DND-41 (cell line): ENCODE measurements around the gene FCER1G.

Experiments
- ATAC-seq: fragments of 200-7000 bp; cut with Tn5 transposase; 3 replicates; pipeline ENCODE4 v1.9.1; 2021; ENCODE audit warnings: low read depth; ENCODE audit not compliant: insufficient read depth
- DNase-seq: peaks from one replicate; pipeline ENCODE4 v3.0.0-alpha.2; 2020
- H2AFZ ChIP-seq: 2 replicates; pipeline ENCODE4 v1.6.0; 2012; ENCODE audit warnings: low read depth, low read length
- H3K27ac ChIP-seq: 2 replicates; pipeline ENCODE4 v1.5.1; 2012; ENCODE audit warnings: low read length, inconsistent platforms
- H3K27me3 ChIP-seq: fragments of 200-600 bp; sonication (generic); 2 replicates; pipeline ENCODE4 v1.6.0; 2012; ENCODE audit warnings: low read length, mild to moderate bottlenecking, inconsistent platforms; ENCODE audit not compliant: insufficient read depth, poor library complexity
- H3K36me3 ChIP-seq: 2 replicates; pipeline ENCODE4 v1.5.1; 2012; ENCODE audit warnings: low read length, inconsistent platforms; ENCODE audit not compliant: insufficient read depth
- H3K4me1 ChIP-seq: 2 replicates; pipeline ENCODE4 v1.5.1; 2012; ENCODE audit warnings: mild to moderate bottlenecking, low read length; ENCODE audit not compliant: insufficient read depth
- H3K4me2 ChIP-seq: 2 replicates; pipeline ENCODE4 v1.6.0; 2012; ENCODE audit warnings: mild to moderate bottlenecking, moderate library complexity, low read length, inconsistent platforms; ENCODE audit not compliant: insufficient read depth
- H3K4me3 ChIP-seq, 2 experiments: fragments of 200-600 bp in 1 of 2; shearing (Covaris generic) in 1 of 2; 2 replicates each; pipeline ENCODE4 v1.5.1; 2012 to 2016; ENCODE audit warnings: inconsistent platforms in 2 of 2, low read length in 2 of 2, mild to moderate bottlenecking in 2 of 2, low read depth in 1 of 2, moderate library complexity in 1 of 2
- H3K79me2 ChIP-seq: 2 replicates; pipeline ENCODE4 v1.6.0; 2012; ENCODE audit warnings: low read length, inconsistent platforms; ENCODE audit not compliant: insufficient read depth
- H3K9ac ChIP-seq: 2 replicates; pipeline ENCODE4 v1.6.0; 2012; ENCODE audit warnings: low read depth, mild to moderate bottlenecking, inconsistent platforms, low read length, moderate library complexity
- H3K9me3 ChIP-seq: 2 replicates; pipeline ENCODE4 v1.5.1; 2012; ENCODE audit warnings: low read length, moderate library complexity, mild to moderate bottlenecking, inconsistent platforms; ENCODE audit not compliant: insufficient read depth, severe bottlenecking
- H4K20me1 ChIP-seq: 2 replicates; pipeline ENCODE4 v1.6.0; 2012; ENCODE audit warnings: low read length; ENCODE audit not compliant: insufficient read depth
- EZH2 ChIP-seq: IDR thresholded peaks from 3 replicates; pipeline ENCODE4 v1.6.1; 2012; ENCODE audit warnings: borderline replicate concordance, low read depth, mild to moderate bottlenecking, moderate library complexity, low read length, inconsistent platforms; ENCODE audit not compliant: severe bottlenecking
- TF ChIP-seq, protein P1 (sequence below): IDR thresholded peaks from 2 replicates; pipeline ENCODE4 v1.5.1; 2012; ENCODE audit warnings: borderline replicate concordance, low read length, moderate library complexity, mild to moderate bottlenecking; ENCODE audit not compliant: poor library complexity, severe bottlenecking; ENCODE audit errors: extremely low read depth

FCER1G gene

DNA sequence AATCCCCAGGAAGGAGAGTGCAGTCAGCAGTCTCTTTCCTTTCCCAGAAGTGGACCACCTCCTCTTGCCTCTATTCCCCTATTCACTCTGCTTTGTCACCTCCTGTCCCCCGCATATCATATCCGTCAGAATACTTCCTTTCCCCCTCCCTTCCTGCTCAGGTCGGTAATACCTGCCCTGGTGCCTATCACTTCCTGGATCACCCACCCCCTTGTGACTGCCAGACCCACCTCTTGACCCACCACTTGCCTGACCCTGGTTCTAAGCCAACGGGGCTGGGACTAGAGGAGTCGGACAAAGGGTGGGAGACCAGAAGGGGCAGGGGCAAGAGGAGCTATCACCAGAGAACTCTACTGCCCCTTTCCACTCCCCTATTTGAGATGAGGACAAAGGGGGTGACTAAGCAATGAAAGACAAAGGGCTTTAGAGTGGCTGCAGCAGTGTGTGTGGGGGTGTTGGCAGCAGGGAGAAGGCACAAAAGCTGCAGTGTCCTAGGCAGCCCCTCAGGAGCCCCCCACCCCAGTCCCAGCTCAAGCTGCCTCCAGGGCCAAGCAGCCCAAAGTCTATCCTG, 14.6 kb upstream of the FCER1G start:
- H3K4me2 ChIP-seq: no peak overlapping the region
- H2AFZ ChIP-seq: peak overlapping the region; percentile 79; the same call in 1 of the 2 replicates

DNA sequence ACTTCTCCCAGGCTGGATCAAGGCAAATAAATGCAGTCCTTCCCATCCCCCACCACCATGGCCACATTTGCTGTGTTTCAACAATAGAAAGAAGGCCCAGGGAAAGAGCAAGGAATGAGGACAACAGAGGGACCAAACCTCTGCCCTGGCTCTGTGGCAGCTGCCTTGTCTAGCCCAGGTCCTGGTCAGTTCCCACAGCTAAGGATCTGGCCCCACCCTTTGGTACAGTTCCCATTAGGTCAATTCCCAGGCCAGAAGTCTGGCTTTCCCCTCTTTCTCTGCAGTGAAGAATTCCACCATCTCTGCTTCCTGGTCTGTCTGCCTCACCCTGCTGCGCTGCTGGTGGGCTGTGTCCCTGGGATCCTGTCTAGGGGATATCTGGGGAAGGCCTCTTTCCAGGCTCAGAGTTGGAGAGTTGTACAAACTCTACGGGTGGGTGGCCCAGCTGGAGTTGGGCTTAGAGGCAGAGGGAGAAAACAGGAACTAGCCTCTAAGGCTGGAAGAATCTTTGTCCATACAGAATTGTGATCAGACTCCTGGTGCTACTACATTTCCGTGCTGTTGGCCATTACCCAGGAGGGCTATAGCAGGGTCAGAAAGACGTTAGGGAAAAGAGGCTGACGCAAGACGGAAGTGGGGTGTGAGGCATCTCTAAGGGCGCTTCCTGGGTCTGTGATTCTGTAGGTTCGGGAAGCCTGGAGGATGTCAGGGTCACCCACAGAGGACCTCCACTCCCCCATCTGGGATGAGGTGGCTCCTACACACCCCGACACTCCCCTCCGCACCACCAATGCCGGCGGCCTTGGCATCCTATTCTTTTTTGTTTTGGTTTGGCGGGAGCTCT, 13.9 kb upstream of the FCER1G start:
- Histone ChIP-seq H4K20me1 (no peaks in the 10 kb centered on the region), H3K9me3 (no peaks in the 10 kb centered on the region), H3K4me2 (peak overlapping the region; percentile 65), H3K4me1 (peaks cover 30% of the 10 kb centered on the region), H3K27me3 (no peaks in the 10 kb centered on the region), H2AFZ (peak overlapping the region; percentile 79), H3K9ac (peak overlapping the region; percentile 90), H3K36me3 (peaks cover 26% of the 10 kb centered on the region), H3K4me3 (peak overlapping the region; percentile 18 to 93; a peak in 3 of 4 replicates), H3K27ac (peak overlapping the region; percentile 93), H3K79me2 (peaks cover 35% of the 10 kb centered on the region)
- DNase-seq: no peak
- TF ChIP-seq, protein P1, sequence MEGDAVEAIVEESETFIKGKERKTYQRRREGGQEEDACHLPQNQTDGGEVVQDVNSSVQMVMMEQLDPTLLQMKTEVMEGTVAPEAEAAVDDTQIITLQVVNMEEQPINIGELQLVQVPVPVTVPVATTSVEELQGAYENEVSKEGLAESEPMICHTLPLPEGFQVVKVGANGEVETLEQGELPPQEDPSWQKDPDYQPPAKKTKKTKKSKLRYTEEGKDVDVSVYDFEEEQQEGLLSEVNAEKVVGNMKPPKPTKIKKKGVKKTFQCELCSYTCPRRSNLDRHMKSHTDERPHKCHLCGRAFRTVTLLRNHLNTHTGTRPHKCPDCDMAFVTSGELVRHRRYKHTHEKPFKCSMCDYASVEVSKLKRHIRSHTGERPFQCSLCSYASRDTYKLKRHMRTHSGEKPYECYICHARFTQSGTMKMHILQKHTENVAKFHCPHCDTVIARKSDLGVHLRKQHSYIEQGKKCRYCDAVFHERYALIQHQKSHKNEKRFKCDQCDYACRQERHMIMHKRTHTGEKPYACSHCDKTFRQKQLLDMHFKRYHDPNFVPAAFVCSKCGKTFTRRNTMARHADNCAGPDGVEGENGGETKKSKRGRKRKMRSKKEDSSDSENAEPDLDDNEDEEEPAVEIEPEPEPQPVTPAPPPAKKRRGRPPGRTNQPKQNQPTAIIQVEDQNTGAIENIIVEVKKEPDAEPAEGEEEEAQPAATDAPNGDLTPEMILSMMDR: no peak
- no peak for TF ChIP-seq EZH2
- ATAC-seq: no peak

More for the DNA sequence above, 14.6 kb upstream of the FCER1G start:
- Histone ChIP-seq H3K79me2 (peaks cover 31% of the 10 kb centered on the region), H3K9ac (no peak overlapping the region), H3K4me3 (no peak overlapping the region), H3K4me1 (peaks cover 30% of the 10 kb centered on the region), H3K36me3 (peaks cover 21% of the 10 kb centered on the region), H3K27ac (no peak overlapping the region), H3K27me3 (no peaks in the 10 kb centered on the region), H3K9me3 (no peaks in the 10 kb centered on the region), H4K20me1 (no peaks in the 10 kb centered on the region)
- TF ChIP-seq, protein P1: no peak
- no peak for TF ChIP-seq EZH2
- DNase-seq (no peak), ATAC-seq (no peak)

DNA sequence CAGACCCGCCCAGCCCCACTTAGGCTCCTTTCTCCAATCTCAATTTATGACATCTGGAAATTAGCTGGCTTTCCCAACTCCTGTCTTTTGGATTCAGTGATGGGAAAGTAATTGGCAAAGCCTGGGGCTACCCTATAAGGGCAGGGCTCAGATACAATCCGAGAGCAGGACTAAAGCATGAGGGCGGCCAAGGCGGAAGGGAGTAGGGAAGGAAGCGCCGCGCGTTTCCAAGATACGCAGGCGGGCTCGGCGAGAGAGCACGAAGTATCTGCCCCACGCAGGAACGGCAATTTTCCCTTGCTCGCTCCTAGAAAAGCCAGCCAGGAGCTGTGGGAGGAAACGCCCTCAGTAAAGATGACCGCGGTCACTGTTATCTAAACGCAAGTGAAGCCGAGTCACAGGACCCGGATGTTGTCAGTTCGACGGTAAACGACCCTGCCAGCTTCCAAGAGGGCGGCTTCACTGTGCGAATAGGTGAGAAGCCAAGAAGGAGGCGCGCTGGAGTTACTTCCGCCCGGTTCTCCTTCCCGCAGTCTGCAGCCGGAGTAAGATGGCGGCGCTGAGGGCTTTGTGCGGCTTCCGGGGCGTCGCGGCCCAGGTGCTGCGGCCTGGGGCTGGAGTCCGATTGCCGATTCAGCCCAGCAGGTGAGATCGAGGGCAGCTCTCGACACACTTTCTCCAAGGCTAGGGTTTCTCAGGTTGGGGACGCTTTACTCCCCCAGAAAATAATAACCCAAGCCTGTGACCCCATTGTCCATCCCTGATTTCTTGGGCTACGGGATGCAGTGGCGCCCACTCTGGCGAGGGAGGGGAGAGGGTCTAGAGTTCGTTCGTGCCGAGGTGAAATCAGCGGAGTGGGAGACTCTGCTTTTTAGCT, 13.0 kb upstream of the FCER1G start, which contains the start of gene NDUFS2:
Gene NDUFS2, plus strand, starts transcription at position 532 of the 877 bp plus-strand sequence. Its CDS starts 19 bp downstream, at position 551.
- Histone ChIP-seq H3K27me3 (no peaks in the 10 kb centered on the region), H2AFZ (peak within 1 kb of the TSS; percentile 90), H3K27ac (peak within 1 kb of the TSS; percentile 93), H3K4me3 (peak within 1 kb of the TSS; percentile 93), H3K9me3 (no peaks in the 10 kb centered on the region), H3K36me3 (peaks cover 34% of the 10 kb centered on the region), H3K4me2 (peak within 1 kb of the TSS; percentile 65), H4K20me1 (no peaks in the 10 kb centered on the region), H3K79me2 (peaks cover 35% of the 10 kb centered on the region), H3K9ac (peak within 1 kb of the TSS; percentile 90), H3K4me1 (peaks cover 30% of the 10 kb centered on the region)
- TF ChIP-seq, protein P1: peak; percentile 43
- TF ChIP-seq EZH2: no peak
- DNase-seq: peak; percentile 98
- ATAC-seq: peak; percentile 99
